T1000 (cell line): ENCODE measurements around the gene SHLD3.
"Not testable (repeated sequence)": the region's sequence is repeated elsewhere in the genome, so short reads cannot be mapped to it uniquely, and the experiment has no call there.

Experiments used
- DNase-seq: peaks from one replicate; lab custom pipeline; 2025; ENCODE audit warnings: mixed read lengths; lab: John Stamatoyannopoulos, UW

SHLD3 gene

DNA sequence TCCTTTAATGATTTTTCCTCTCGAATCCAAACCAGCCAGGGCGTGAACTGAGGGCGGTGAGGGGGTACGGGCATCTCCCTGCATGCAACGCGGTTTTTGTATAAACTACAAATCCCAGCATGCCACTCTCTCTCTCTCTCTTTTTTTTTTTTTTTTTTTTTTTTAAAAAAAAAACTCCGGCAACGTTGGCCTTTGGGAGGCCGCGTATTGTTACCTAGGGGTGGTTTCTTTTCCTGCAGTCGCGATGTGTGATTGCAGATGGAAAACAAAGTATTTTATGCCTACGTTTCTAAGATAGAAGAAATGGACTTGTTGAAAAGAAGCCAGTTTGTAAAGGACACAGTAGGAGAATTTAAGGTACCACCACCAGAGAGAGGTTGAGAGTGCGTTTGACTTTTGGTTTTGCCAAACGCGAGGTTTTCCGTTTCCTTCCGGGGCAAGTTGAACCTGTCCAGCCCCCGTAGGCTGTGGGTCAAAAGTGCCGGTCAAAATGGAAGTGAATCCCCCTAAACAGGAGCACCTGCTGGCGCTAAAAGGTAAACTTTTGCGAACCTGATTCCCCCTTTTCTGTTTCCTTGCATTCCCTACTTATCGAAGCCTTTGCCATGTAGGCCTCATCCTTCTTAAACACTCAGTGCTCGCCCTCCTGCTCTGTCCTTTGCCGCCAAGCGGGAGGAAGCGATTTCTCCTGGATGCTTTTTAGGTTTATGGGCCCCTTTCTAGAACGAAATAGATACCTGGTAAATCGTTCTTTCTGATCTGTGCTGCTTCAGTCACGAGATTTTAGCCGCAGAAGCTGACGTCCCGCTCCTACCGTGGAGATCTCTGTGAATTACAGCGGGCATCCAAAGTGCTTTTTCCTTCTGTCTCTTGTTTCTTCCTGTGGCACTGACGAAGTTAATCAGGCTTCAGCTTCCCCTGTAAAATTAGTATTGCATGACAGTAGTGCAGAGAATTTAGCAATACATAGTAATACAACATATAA lies at the start of gene SHLD3, which contains the start of gene TRAPPC13:
Gene SHLD3 (plus strand): TSS at position 457 of the 985 bp plus-strand sequence. CDS start 4,561 bp downstream, outside the sequence.
Gene TRAPPC13 (plus strand): TSS at position 457 of the 985 bp plus-strand sequence. CDS start 34 bp downstream, at position 491.
- peak; percentile 38 for DNase-seq

DNA sequence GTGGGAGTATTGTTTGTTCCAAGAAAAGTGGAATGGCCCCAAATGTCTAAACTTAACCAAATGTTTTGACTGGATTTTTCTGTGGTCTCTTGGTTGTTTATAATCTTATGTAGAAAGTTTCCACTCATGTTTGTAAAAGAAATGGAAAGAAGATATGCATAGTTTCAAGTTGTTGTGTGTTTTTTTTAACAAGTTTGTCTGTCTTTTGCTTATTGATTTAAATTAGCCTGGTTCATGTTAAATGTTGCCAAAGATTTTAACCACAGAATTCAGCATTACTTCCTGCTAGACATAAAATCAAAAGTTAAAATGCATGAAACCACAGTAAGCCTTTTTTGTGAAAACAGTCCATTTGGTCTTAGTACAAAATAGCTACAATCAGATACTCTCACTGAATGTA lies 47.7 kb upstream of the SHLD3 start:
- DNase-seq, result no peak

- DNase-seq, result no peak
These were observed 36.1 kb upstream of the SHLD3 start for GRCh38 chr5:65588694-65589093.

- not testable (repeated sequence) for DNase-seq
These were observed 23.1 kb upstream of the SHLD3 start for GRCh38 chr5:65601761-65602160.

DNA sequence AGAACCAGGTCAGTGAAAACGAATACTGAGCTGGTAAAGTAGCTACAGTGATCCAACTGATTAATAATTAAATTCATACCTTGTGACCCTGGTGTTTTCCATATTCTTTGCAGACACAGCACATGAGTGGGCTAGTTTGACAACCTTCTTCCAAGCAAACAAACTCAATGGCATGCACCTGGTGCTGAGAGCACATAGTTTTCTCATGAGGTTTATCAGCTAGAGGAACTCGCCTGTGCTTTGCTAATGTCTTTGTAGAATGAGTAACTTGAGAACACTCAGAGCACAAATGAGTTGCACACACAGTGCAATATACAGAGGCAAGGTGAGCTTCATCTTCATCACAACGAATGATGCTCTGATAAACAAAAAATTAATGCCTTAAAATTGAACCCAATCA lies 13.3 kb upstream of the SHLD3 start:
- no peak for DNase-seq

- no peak for DNase-seq
These were observed 12.4 kb upstream of the SHLD3 start for GRCh38 chr5:65612298-65612907.

GRCh38 chr5:65620021-65620420 lies 4.8 kb upstream of the SHLD3 start:
- no peak for DNase-seq

GRCh38 chr5:65621961-65622360 lies 2.9 kb upstream of the SHLD3 start:
- DNase-seq, result not testable (repeated sequence)

DNA sequence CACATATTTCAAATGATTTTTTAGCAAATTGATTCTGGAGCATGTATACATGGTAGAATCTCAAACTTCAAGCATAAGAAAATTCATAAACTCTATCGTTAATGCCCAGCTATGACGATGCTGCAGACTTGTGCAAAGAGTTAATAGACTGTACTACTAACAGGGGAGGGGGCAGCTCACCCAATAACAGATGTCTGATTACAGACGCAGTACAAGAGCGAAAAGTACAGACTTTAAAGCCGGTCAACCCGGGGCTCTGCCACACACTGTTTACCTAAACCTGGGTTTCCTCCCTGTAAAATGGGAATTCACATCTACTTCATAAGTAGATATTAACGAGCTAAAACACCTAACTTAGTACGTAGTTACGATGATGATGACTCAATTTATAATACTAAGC lies 1.3 kb upstream of the SHLD3 start:
- no peak for DNase-seq

DNA sequence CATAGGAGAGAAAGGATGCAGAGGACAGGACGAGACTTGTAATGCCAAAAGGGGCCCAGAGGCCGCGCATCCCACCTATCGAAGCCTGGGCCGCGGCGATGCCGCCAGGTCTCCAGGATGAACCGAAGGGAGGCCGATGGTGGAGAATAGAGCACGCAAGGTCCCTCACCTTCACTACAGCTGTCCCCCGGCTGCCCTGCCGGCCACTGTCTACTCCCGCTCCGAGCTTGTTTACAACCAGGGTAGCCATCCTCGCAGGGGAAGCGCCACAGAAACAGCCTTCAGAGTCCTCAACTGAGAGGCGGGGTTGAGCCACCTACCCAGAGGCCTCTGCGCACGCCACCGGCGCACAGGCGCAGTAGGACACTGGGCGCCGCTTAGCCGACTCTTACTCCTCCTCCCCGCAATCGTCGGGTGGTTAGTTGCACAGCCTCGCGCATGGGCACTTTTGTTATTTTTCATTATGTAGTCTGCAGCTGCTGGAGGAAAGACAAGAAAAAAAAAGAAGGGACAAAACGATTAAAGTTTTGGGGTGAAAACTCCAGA lies 729 bp upstream of the SHLD3 start, which contains the start of gene TRIM23:
Gene TRIM23 (minus strand): TSS at position 309 of the 546 bp plus-strand sequence. CDS start 59 bp downstream, at position 250.
- DNase-seq, result peak; percentile 81

- no peak for DNase-seq
These were observed 916 bp downstream of the SHLD3 start for GRCh38 chr5:65625743-65626142.

DNA sequence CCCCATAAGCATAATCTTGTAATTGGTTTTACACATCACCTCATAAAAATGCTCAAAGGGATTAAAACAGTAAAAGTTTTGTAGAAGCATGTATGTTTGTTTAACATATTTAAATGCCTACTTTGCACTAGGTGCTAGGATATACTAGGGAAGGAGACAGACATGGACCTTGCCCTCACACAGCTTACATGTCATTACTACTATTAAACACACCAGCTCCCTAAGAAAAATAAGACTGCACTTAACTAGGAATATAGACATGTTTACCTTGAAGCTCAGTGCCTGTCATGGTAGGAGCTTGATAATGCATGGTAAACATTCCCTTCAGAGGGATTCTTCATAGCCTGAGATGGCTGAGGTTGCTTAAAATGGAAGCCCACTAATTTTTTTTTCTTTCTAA lies 6.2 kb downstream of the SHLD3 start:
- DNase-seq, result no peak

DNA sequence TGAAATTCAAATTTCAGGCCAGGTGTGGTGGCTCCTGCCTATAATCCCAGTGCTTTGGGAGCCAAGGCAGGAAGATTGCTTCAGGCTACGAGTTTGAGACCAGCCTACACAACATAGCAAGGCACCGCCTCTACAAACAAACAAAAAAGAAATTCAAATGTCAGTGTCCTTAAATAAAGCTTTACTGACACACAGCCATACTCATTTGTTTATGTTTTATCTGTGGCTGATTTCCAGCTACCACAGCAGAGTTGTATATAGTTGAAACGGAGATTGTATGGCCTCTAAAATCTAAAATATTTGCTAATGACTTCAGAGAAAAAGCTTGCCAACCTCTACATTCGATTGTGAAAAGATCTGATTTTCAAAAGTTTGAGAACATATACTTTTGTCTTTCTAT lies 15.4 kb downstream of the SHLD3 start:
- DNase-seq, result no peak

DNA sequence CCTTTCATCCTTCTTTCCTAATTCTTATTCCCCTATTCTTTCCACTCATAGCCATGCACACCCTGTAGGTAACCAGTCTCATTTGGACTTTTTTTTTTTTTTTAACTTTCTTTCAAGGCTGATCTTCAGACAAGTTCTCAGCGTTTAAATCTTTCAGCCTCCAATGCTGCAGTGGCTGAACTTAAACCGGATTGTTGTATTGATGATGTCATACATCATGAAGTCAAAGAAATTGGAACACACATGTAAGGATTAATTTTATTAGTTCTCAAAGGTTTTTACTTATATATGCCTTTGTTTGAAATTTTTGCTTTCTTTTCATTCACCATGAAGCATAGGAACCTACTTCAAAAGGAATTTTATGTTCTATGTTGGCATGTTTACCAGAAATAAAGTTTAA lies 22.1 kb downstream of the SHLD3 start:
- no peak for DNase-seq

- no peak for DNase-seq
These were observed 23.1 kb downstream of the SHLD3 start for GRCh38 chr5:65647941-65648340.

- DNase-seq, result no peak
These were observed 26.3 kb downstream of the SHLD3 start for GRCh38 chr5:65651144-65651543.

DNA sequence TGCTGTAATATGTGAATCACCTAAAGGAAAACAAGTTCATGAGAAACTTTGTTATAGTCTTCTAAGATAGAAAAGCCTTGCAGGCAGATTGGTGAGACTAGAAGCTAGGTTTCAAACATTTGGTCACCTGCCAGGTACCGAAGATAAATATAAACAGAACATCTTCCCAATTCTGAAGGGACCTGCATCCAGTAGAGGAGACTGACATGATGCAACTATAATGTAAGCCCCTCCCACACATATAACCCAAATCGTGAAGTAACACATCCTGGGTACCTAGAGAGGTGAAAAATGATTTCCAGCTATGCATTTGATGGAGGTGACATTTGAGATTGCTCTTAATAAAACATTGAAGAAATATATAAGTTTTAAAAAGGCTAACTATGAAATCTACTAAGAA lies 29.9 kb downstream of the SHLD3 start:
- no peak for DNase-seq

- no peak for DNase-seq
These were observed 39.1 kb downstream of the SHLD3 start for GRCh38 chr5:65663804-65664521.

DNA sequence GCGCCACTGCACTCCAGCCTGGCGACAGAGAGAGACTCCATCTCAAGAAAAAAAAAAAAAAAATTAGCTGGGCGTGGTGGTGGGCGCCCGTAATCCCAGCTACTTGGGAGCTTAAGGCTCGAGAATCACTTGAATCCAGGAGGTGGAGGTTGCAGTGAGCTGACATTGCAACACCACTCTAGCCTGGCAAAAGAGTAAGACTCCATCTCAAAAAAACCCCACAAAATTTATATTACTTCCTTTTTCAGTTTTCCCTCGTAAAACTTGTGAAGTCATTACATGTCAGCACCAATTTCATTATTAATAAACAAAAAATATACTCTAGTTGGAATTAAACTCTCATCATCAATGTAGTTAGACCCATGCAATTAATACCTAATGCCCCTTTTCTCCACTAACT lies 43.9 kb downstream of the SHLD3 start:
- no peak for DNase-seq

GRCh38 chr5:65672796-65673195 lies 48.0 kb downstream of the SHLD3 start:
- DNase-seq, result no peak

- no peak for DNase-seq
These were observed 49.9 kb downstream of the SHLD3 start for GRCh38 chr5:65674749-65675148.

GRCh38 chr5:65676056-65676455 lies 51.2 kb downstream of the SHLD3 start:
- DNase-seq, result not testable (repeated sequence)
